Measurements from ENCODE around the gene TYRO3.

The TYRO3 gene

GRCh38 chr15:41629883-41630282 is 70.9 kb downstream of the TYRO3 start:
- H3K27ac ChIP-seq (ENCODE audit: low read depth, low read length, severe bottlenecking) = no peak overlapping the region
- 27 to 36% methylated on average over 5 of the region's 5 CpGs for whole genome bisulfite sequencing, 2 experiments (ENCODE audit: insufficient coverage in 2 of 2)
- no peak overlapping the region for H3K4me3 ChIP-seq (ENCODE audit: extremely low read depth, insufficient read depth, low read length, poor library complexity, severe bottlenecking)
- no peaks in the 10 kb centered on the region for H3K4me1 ChIP-seq (ENCODE audit: control insufficient read depth, insufficient read depth, low read length, poor library complexity, severe bottlenecking)
- H3K9me3 ChIP-seq (ENCODE audit: control insufficient read depth, low read length) = no peaks in the 10 kb centered on the region
- H3K36me3 ChIP-seq (ENCODE audit: control insufficient read depth, insufficient read depth, low read length) = no peaks in the 10 kb centered on the region

GRCh38 chr15:41630616-41631217 is 71.7 kb downstream of the TYRO3 start:
- WGBS, 2 experiments (ENCODE audit: insufficient coverage in 2 of 2) = 100% methylated on average over 1 of the region's 3 CpGs; no CpG with 5 or more reads in 1 of the 2 experiments
- no peaks in the 10 kb centered on the region for H3K9me3 ChIP-seq (ENCODE audit: control insufficient read depth, low read length)
- no peak overlapping the region for H3K27ac ChIP-seq (ENCODE audit: low read depth, low read length, severe bottlenecking)

GRCh38 chr15:41631880-41632470 is 73.0 kb downstream of the TYRO3 start:
- WGBS, 2 experiments (ENCODE audit: insufficient coverage in 2 of 2) = 78% methylated on average over 1 of the region's 3 CpGs; no CpG with 5 or more reads in 1 of the 2 experiments

More at GRCh38 chr15:41630616-41631217, 71.7 kb downstream of the TYRO3 start:
- H3K4me1 ChIP-seq (ENCODE audit: control insufficient read depth, insufficient read depth, low read length, poor library complexity, severe bottlenecking) = no peaks in the 10 kb centered on the region
- H3K4me3 ChIP-seq (ENCODE audit: extremely low read depth, insufficient read depth, low read length, poor library complexity, severe bottlenecking) = no peak overlapping the region
- H3K36me3 ChIP-seq (ENCODE audit: control insufficient read depth, insufficient read depth, low read length) = no peaks in the 10 kb centered on the region

More at GRCh38 chr15:41631880-41632470, 73.0 kb downstream of the TYRO3 start:
- Histone ChIP-seq H3K27ac (ENCODE audit: low read depth, low read length, severe bottlenecking) (no peak overlapping the region), H3K4me3 (ENCODE audit: extremely low read depth, insufficient read depth, low read length, poor library complexity, severe bottlenecking) (no peak overlapping the region), H3K4me1 (ENCODE audit: control insufficient read depth, insufficient read depth, low read length, poor library complexity, severe bottlenecking) (no peaks in the 10 kb centered on the region), H3K9me3 (ENCODE audit: control insufficient read depth, low read length) (no peaks in the 10 kb centered on the region), H3K36me3 (ENCODE audit: control insufficient read depth, insufficient read depth, low read length) (no peaks in the 10 kb centered on the region)
